GM12878 (cell line): ENCODE data around the gene SIRT2. TPM values are rescaled to one million over a fixed set of nuclear protein-coding genes. Genes with fewer than 3 reads are reported as not detected.

Experiments
- CBFB ChIP-seq: IDR thresholded peaks from 2 replicates; pipeline ENCODE4 v1.6.1; 2016; ENCODE audit warnings: antibody characterized with exemption, low read depth
- E2F8 ChIP-seq: fragments of 450-650 bp; IDR thresholded peaks from 2 replicates; pipeline ENCODE4 v1.6.1; 2018; ENCODE audit warnings: mild to moderate bottlenecking, low read depth, moderate library complexity; ENCODE audit not compliant: partially characterized antibody
- EED ChIP-seq: sonication (generic); IDR thresholded peaks from 2 replicates; pipeline ENCODE4 v1.6.1; 2016; ENCODE audit warnings: antibody characterized with exemption, low read depth
- FOXK2 ChIP-seq: fragments of 450-650 bp; IDR thresholded peaks from 2 replicates; pipeline ENCODE4 v1.6.1; 2017; ENCODE audit warnings: mild to moderate bottlenecking, moderate library complexity
- FOXM1 ChIP-seq: IDR thresholded peaks from 2 replicates; pipeline ENCODE4 v1.6.1; 2012; ENCODE audit warnings: low read depth, mild to moderate bottlenecking, inconsistent platforms, low read length, moderate library complexity
- KDM1A ChIP-seq: fragments of 200-600 bp; sonication (generic); IDR thresholded peaks from 2 replicates; pipeline ENCODE4 v1.6.1; 2016; ENCODE audit warnings: borderline replicate concordance
- KLF5 ChIP-seq: fragments of 450-650 bp; IDR thresholded peaks from 2 replicates; pipeline ENCODE4 v1.6.1; 2014; ENCODE audit warnings: mild to moderate bottlenecking; ENCODE audit not compliant: partially characterized antibody
- MXI1 ChIP-seq: fragments of 150-350 bp; IDR thresholded peaks from 2 replicates; pipeline ENCODE4 v1.6.1; 2011; ENCODE audit warnings: low read depth, mild to moderate bottlenecking, inconsistent platforms, low read length, improper control_type of control experiment
- NR2C1 ChIP-seq: fragments of 450-650 bp; IDR thresholded peaks from 2 replicates; pipeline ENCODE4 v1.6.1; 2017; ENCODE audit warnings: antibody characterized with exemption, mild to moderate bottlenecking, moderate library complexity
- NR2F1 ChIP-seq: fragments of 450-650 bp; conservative IDR thresholded peaks from 2 replicates; pipeline ENCODE4 v1.6.1; 2017; ENCODE audit warnings: mild to moderate bottlenecking
- POLR2A ChIP-seq: IDR thresholded peaks from 2 replicates; pipeline ENCODE4 v1.6.1; 2011; ENCODE audit warnings: low read depth, mild to moderate bottlenecking, low read length
- PRDM15 ChIP-seq: fragments of 450-650 bp; formaldehyde crosslinking; IDR thresholded peaks from 2 replicates; pipeline ENCODE4 v1.4.0; 2020; ENCODE audit warnings: mild to moderate bottlenecking, moderate library complexity
- RUNX3 ChIP-seq: IDR thresholded peaks from 2 replicates; pipeline ENCODE4 v1.6.1; 2012; ENCODE audit warnings: low read length, inconsistent platforms
- SPI1 ChIP-seq: IDR thresholded peaks from 2 replicates; pipeline ENCODE4 v1.6.1; 2011; ENCODE audit warnings: low read depth, mild to moderate bottlenecking, low read length, moderate library complexity, borderline replicate concordance; ENCODE audit not compliant: insufficient read depth
- SRF ChIP-seq, 2 experiments: IDR thresholded peaks; 2 replicates each; pipeline ENCODE4 v1.6.1; 2011; ENCODE audit warnings: low read depth in 2 of 2, low read length in 2 of 2, mild to moderate bottlenecking in 1 of 2, moderate library complexity in 1 of 2
- TBL1XR1 ChIP-seq: IDR thresholded peaks from 2 replicates; pipeline ENCODE4 v1.6.1; 2012; ENCODE audit warnings: low read depth, low read length, improper control_type of control experiment
- ZNF217 ChIP-seq: fragments of 450-650 bp; IDR thresholded peaks from 2 replicates; pipeline ENCODE4 v1.6.1; 2017; ENCODE audit warnings: antibody characterized with exemption, mild to moderate bottlenecking
- ZSCAN29 ChIP-seq: fragments of 450-650 bp; IDR thresholded peaks from 2 replicates; pipeline ENCODE4 v1.6.1; 2017; ENCODE audit warnings: mild to moderate bottlenecking, moderate library complexity
- polyA plus RNA-seq, 11 experiments: library from polyadenylated mRNA; depleted of rRNA in 4 of 11; unstranded in 6 of 11; stranded (reverse) in 5 of 11; fragments of >200 nt; fragmentation: Nextera tagmentation in 4 of 11; fragmentation: Illumina TruSeq in 1 of 11; extraction: Ambion mirVana in 4 of 11; extraction: Trizol in 1 of 11; gene quantifications; 1 replicate in 1 of 11; 2 replicates in 10 of 11; pipeline versions ENCODE4 v1.2.1 to v1.2.3, GENCODE V29; 2011 to 2016; ENCODE audit warnings: inconsistent platforms in 2 of 11, missing spikeins in 2 of 11, low read depth in 1 of 11
- total RNA-seq, 4 experiments: library from RNA; depleted of rRNA in 3 of 4; stranded (reverse); fragments of >200 nt in 3 of 4; fragmentation: Illumina TruSeq in 1 of 4; extraction: Trizol in 1 of 4; gene quantifications; 2 replicates each; pipeline versions ENCODE4 v1.2.1 to v1.2.3, GENCODE V29; 2013 to 2021
- TF ChIP-seq, protein P1 (sequence below): fragments of 450-650 bp; conservative IDR thresholded peaks from 2 replicates; pipeline ENCODE4 v1.6.1; 2017; ENCODE audit warnings: mild to moderate bottlenecking, moderate library complexity
- TF ChIP-seq, protein P2 (sequence below): IDR thresholded peaks from 2 replicates; pipeline ENCODE4 v1.6.1; 2011; ENCODE audit warnings: mild to moderate bottlenecking, low read depth, low read length, moderate library complexity; ENCODE audit not compliant: insufficient replicate concordance

SIRT2 gene
- total and polyA plus RNA-seq, 10 of the 15 experiments (the other 5 are each of a cell fraction or from before 2014, with no cell fraction given), result 1.4 to 38.7 (median 24.1) TPM

GRCh38 chr19:38869836-38870607, 29.4 kb downstream of the SIRT2 start (continued):
- TF ChIP-seq, protein P1, sequence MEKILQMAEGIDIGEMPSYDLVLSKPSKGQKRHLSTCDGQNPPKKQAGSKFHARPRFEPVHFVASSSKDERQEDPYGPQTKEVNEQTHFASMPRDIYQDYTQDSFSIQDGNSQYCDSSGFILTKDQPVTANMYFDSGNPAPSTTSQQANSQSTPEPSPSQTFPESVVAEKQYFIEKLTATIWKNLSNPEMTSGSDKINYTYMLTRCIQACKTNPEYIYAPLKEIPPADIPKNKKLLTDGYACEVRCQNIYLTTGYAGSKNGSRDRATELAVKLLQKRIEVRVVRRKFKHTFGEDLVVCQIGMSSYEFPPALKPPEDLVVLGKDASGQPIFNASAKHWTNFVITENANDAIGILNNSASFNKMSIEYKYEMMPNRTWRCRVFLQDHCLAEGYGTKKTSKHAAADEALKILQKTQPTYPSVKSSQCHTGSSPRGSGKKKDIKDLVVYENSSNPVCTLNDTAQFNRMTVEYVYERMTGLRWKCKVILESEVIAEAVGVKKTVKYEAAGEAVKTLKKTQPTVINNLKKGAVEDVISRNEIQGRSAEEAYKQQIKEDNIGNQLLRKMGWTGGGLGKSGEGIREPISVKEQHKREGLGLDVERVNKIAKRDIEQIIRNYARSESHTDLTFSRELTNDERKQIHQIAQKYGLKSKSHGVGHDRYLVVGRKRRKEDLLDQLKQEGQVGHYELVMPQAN, result peak; percentile 55; the same call in 1 of the 2 replicates
- TF ChIP-seq ZNF217 (no peak; the same call in 1 of the 2 replicates), CBFB (no peak), FOXM1 (no peak), KLF5 (no peak), MXI1 (peak; percentile 71), NR2F1 (peak; percentile 83), SRF (IDR thresholded peaks at IDR 0.05; ENCODE audit: low read depth in 2 of 2, low read length in 2 of 2) (0 out of 4 replicates have a peak, but pooled peaks of 1 of the 2 experiments have one; percentile 48), TBL1XR1 (no peak), ZSCAN29 (peak; percentile 100), EED (0 out of 2 replicates have a peak, but pooled peaks have one; percentile 36), RUNX3 (peak; percentile 55), SPI1 (no peak), KDM1A (no peak), NR2C1 (peak; percentile 52), E2F8 (no peak), POLR2A (peak; percentile 46), PRDM15 (CRISPR knock-in tag) (no peak), FOXK2 (no peak)
- TF ChIP-seq, protein P2, sequence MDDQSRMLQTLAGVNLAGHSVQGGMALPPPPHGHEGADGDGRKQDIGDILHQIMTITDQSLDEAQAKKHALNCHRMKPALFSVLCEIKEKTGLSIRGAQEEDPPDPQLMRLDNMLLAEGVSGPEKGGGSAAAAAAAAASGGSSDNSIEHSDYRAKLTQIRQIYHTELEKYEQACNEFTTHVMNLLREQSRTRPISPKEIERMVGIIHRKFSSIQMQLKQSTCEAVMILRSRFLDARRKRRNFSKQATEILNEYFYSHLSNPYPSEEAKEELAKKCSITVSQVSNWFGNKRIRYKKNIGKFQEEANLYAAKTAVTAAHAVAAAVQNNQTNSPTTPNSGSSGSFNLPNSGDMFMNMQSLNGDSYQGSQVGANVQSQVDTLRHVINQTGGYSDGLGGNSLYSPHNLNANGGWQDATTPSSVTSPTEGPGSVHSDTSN, result no peak
